ENCODE data around the gene ATP9A. TPM values are rescaled to one million over a fixed set of nuclear protein-coding genes. Genes with fewer than 3 reads are reported as not detected.

ATP9A gene
- polyA plus RNA-seq, 1 donor from 2014 or later, result 56.1 TPM

DNA sequence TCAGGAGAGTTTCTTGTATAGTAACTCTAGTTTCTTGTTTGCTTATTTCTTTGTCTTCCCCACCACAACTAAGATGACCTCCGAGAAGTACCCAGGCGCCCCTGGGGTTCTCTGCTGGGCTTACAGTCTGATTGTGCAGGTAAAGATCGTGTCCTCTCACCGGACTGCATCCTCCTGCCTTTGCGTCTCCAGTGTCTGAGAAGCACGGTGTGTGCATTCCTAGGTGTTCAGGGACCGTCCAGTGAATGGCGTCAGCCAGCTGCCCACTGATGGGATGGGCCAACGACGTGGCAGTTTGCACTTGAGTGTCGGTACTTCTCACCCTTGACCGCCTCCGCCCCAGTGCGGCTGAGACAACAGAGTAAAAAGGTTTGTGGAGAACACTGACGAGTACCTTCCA is 169.6 kb downstream of the ATP9A start:
- no peaks in the 10 kb centered on the region for H3K27me3 ChIP-seq (ENCODE audit: insufficient read depth, low read depth, low read length)
- H3K27ac ChIP-seq (ENCODE audit: low read length), result no peak overlapping the region
- no peaks in the 10 kb centered on the region for H3K9me2 ChIP-seq (ENCODE audit: insufficient read depth, low read length)
- no peaks in the 10 kb centered on the region for H4K20me1 ChIP-seq (ENCODE audit: insufficient read depth)
- H3K9me3 ChIP-seq (ENCODE audit: low read length), result no peaks in the 10 kb centered on the region
- H3K36me3 ChIP-seq (ENCODE audit: insufficient read depth, low read length), result peaks cover 8% of the 10 kb centered on the region
- no peak overlapping the region for H3K9ac ChIP-seq (ENCODE audit: low read length)
- H3K4me3 ChIP-seq (ENCODE audit: low read length), result no peak overlapping the region
- H2AFZ ChIP-seq (ENCODE audit: low read depth, low read length), result no peak overlapping the region
- no peaks in the 10 kb centered on the region for H3F3A ChIP-seq (ENCODE audit: insufficient read depth, low read length, poor library complexity, severe bottlenecking)
- no peak overlapping the region for H3K4me2 ChIP-seq (ENCODE audit: low read length)
- no peaks in the 10 kb centered on the region for H3K79me2 ChIP-seq (replicated peaks; ENCODE audit: insufficient read depth, low read length)
- TF ChIP-seq TAF1 (IDR thresholded peaks at IDR 0.05; ENCODE audit: low read depth), result no peak
- no peak for TF ChIP-seq SMC3 (conservative IDR thresholded peaks at IDR 0.05; ENCODE audit: poor library complexity)
- TF ChIP-seq EP300 (conservative IDR thresholded peaks at IDR 0.05; ENCODE audit: poor library complexity, severe bottlenecking), result no peak
- TF ChIP-seq POLR2AphosphoS5 (IDR thresholded peaks at IDR 0.05), result no peak
- TF ChIP-seq MXI1 (conservative IDR thresholded peaks at IDR 0.05; ENCODE audit: poor library complexity, severe bottlenecking), result no peak
- TF ChIP-seq, protein P1, sequence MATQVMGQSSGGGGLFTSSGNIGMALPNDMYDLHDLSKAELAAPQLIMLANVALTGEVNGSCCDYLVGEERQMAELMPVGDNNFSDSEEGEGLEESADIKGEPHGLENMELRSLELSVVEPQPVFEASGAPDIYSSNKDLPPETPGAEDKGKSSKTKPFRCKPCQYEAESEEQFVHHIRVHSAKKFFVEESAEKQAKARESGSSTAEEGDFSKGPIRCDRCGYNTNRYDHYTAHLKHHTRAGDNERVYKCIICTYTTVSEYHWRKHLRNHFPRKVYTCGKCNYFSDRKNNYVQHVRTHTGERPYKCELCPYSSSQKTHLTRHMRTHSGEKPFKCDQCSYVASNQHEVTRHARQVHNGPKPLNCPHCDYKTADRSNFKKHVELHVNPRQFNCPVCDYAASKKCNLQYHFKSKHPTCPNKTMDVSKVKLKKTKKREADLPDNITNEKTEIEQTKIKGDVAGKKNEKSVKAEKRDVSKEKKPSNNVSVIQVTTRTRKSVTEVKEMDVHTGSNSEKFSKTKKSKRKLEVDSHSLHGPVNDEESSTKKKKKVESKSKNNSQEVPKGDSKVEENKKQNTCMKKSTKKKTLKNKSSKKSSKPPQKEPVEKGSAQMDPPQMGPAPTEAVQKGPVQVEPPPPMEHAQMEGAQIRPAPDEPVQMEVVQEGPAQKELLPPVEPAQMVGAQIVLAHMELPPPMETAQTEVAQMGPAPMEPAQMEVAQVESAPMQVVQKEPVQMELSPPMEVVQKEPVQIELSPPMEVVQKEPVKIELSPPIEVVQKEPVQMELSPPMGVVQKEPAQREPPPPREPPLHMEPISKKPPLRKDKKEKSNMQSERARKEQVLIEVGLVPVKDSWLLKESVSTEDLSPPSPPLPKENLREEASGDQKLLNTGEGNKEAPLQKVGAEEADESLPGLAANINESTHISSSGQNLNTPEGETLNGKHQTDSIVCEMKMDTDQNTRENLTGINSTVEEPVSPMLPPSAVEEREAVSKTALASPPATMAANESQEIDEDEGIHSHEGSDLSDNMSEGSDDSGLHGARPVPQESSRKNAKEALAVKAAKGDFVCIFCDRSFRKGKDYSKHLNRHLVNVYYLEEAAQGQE (IDR thresholded peaks at IDR 0.05; ENCODE audit: borderline replicate concordance), result no peak
- TF ChIP-seq, protein P2, sequence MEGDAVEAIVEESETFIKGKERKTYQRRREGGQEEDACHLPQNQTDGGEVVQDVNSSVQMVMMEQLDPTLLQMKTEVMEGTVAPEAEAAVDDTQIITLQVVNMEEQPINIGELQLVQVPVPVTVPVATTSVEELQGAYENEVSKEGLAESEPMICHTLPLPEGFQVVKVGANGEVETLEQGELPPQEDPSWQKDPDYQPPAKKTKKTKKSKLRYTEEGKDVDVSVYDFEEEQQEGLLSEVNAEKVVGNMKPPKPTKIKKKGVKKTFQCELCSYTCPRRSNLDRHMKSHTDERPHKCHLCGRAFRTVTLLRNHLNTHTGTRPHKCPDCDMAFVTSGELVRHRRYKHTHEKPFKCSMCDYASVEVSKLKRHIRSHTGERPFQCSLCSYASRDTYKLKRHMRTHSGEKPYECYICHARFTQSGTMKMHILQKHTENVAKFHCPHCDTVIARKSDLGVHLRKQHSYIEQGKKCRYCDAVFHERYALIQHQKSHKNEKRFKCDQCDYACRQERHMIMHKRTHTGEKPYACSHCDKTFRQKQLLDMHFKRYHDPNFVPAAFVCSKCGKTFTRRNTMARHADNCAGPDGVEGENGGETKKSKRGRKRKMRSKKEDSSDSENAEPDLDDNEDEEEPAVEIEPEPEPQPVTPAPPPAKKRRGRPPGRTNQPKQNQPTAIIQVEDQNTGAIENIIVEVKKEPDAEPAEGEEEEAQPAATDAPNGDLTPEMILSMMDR (IDR thresholded peaks at IDR 0.05; ENCODE audit: poor library complexity, severe bottlenecking), result no peak
- no peak for TF ChIP-seq RAD21 (conservative IDR thresholded peaks at IDR 0.05)
- no peak for TF ChIP-seq EZH2 (IDR thresholded peaks at IDR 0.05; ENCODE audit: borderline replicate concordance, insufficient read depth, low read length, poor library complexity, severe bottlenecking)

DNA sequence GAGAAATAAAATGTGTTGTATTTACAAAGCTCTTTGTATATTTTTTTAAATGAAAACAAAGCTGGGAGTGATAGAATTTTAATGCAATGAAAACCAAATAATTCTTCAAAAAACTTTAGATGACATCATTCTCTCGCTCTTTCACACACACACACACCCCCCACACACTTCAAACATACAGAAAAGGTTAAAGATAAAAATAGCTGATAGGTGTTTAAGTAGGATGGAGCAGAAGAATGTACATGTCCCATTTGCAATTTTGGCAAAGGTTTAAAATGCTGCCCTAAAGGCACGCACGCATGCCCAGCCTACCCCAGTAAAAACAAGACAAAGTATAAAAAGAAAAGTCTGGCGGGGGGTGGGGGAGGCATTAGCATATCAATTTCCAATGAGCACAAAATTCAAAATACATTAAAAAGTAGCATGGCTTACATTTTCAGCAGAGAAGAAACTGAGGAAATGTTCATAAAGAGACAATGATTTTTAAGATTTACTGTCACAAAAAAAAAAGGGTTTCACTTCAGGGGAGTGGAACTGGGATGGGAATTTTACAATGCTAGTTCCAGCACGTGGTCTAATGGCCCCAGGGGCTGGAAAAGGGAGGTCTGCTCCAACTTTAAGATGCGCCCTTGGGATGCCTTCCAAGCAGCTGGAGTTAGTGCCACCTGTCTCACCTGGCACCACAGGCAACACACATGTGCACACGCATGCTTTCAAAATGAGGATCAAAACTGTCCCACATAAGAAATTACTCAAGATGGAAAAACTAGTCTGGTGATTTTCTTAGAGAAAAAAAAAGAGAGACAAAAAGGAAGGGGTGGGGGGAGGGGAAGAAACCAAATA is 170.6 kb downstream of the ATP9A start:
- TF ChIP-seq, protein P2 (IDR thresholded peaks at IDR 0.05; ENCODE audit: poor library complexity, severe bottlenecking), result no peak
- TF ChIP-seq RAD21 (conservative IDR thresholded peaks at IDR 0.05) (no peak), MXI1 (conservative IDR thresholded peaks at IDR 0.05; ENCODE audit: poor library complexity, severe bottlenecking) (no peak), TAF1 (IDR thresholded peaks at IDR 0.05; ENCODE audit: low read depth) (no peak), POLR2AphosphoS5 (IDR thresholded peaks at IDR 0.05) (no peak), EP300 (conservative IDR thresholded peaks at IDR 0.05; ENCODE audit: poor library complexity, severe bottlenecking) (no peak)
- TF ChIP-seq, protein P1 (IDR thresholded peaks at IDR 0.05; ENCODE audit: borderline replicate concordance), result no peak
- Histone ChIP-seq H3K9ac (ENCODE audit: low read length) (no peak overlapping the region), H3K27me3 (ENCODE audit: insufficient read depth, low read depth, low read length) (no peaks in the 10 kb centered on the region), H2AFZ (ENCODE audit: low read depth, low read length) (no peak overlapping the region), H3K9me3 (ENCODE audit: low read length) (no peaks in the 10 kb centered on the region), H3K27ac (ENCODE audit: low read length) (no peak overlapping the region), H3F3A (ENCODE audit: insufficient read depth, low read length, poor library complexity, severe bottlenecking) (no peaks in the 10 kb centered on the region), H3K4me2 (ENCODE audit: low read length) (no peak overlapping the region), H3K4me3 (ENCODE audit: low read length) (no peak overlapping the region), H4K20me1 (ENCODE audit: insufficient read depth) (no peaks in the 10 kb centered on the region), H3K79me2 (replicated peaks; ENCODE audit: insufficient read depth, low read length) (no peaks in the 10 kb centered on the region), H3K36me3 (ENCODE audit: insufficient read depth, low read length) (peaks cover 8% of the 10 kb centered on the region), H3K9me2 (ENCODE audit: insufficient read depth, low read length) (no peaks in the 10 kb centered on the region)

Measured in neural cell (in vitro differentiated cells).